Nucleus accumbens (tissue), 56 donors: Measurements from ENCODE around the gene ARMC8.
A peak's percentile ranks its signal among the peaks of the same experiment; 100 is the strongest.

Experiments
- DNase-seq, 56 donors: peaks; one replicate each; lab custom pipeline; 2025; lab: John Stamatoyannopoulos, UW

The ARMC8 gene

DNA sequence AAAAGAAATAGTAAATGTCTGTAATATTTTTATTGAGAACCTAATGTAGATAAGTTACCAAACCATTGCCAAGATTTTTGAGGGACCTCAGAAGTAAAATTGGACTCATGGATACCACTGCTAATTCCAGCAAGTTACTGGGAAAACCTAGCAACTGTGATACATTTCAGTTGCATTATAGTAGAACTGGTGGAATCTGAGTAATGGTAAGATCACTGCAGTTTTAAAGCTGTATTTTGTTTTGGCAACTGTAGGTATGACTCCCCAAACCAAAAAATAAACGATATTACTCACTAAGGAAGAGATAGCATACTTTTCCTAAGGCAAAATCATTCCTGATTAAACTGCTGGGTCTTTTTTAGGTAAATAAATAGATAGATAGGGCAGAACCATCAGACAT is 54.0 kb downstream of the ARMC8 start:
- DNase-seq = no peak

DNA sequence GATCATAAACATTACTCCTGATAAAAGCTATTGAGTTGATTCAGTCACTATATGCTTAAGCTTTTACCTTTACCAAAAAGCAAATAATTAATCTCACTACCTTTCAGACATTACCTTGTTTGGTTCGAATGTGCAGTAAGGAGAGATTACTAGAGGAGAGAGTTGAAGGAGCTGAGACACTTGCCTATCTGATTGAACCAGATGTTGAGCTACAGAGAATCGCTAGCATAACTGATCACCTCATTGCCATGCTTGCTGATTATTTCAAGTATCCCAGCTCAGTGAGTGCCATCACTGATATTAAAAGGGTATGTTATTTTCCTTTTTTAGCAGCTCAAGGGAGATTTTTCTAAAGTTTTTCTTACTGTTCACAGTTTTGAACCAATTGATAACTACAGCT is 54.6 kb downstream of the ARMC8 start:
- DNase-seq = no peak

DNA sequence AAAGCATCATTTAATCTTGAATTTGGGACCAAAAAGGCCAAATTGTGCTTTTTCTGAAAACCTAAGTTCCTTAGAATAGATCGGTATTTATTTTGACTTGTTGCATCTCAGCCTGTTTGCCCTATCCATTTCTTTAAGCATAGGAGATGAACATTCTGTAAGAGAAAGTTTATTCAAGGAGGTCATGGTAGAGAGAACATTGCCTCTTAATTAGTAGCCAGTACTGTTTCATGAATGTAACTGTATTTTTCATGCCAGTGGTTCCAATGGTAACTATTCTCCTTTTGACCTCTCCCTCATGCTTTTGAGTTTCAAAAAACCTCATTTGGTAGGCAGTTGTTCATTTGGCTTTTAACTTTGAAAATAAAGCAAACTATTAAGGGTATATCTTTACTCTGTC is 55.4 kb downstream of the ARMC8 start:
- no peak for DNase-seq

DNA sequence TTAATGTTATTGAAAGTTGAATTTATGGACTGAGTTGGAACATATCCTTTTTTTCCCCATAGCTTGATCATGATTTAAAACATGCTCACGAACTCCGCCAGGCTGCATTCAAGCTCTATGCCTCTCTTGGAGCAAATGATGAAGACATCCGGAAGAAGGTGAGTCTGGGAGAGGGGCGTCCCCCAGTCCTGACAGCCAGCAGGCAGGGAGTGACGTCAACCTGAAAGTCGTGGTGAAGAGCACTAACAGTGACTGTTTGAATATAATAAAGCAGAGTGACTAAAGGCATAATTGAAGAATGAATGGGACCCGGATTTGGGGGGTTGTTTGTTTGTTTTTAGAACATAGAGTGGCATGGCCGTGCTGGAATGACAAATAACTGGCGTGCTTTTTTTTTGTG is 57.9 kb downstream of the ARMC8 start:
- DNase-seq = no peak

DNA sequence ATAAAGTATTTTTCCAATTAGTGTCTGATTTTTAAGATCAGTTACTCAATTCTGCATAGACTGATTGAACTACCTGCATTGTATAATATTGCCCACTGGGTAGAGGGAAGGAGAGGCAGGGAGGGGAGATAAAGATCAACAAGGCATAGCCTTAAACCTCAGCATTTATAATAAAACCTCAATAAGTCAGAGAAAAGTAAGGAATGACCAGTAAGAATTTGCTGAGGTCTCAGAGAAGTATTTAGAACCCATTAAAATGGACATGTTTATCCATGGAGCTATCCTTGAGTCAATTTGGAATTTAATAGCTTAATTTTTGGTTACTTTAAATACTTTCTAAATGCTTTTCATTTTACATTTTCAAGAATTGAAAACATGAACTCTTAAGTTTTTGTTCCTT is 62.5 kb downstream of the ARMC8 start:
- no peak for DNase-seq

DNA sequence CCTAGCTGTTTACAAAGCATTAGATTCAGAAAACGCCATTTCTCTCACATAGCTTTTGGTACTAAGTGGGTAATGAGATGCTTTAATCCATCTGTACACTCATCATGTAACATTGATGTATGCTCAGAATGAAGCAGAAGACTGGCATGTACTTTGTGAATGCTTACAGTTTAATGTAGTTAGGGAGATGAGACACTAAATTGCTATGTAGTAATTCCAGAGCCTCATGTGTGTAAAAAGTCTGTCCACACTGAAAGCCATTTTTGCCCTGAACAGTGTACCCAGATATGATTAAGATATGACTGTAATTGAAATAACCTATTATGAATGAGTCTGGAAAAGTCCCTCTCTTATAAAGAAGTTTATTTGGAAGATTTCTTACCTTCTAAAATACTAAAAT is 66.5 kb downstream of the ARMC8 start:
- DNase-seq = no peak

DNA sequence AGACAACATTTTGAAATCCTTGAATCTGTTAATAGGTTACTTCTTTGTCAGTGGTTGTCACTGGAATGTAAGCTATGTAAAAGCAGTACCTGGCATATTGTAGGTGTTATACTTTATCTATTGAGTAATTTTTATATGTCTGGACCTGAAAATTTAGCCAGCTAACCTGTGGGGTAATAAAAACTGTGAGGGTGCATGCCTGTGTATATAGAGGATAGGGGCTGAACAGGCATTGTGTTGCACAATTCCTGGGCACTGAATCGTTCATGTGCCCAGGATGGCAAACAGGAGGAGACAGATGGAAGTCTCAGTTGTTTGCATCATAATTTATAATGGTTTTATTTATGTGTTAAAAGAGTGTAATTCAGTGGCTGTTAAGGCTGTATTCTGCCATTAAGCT is 67.1 kb downstream of the ARMC8 start:
- no peak for DNase-seq

DNA sequence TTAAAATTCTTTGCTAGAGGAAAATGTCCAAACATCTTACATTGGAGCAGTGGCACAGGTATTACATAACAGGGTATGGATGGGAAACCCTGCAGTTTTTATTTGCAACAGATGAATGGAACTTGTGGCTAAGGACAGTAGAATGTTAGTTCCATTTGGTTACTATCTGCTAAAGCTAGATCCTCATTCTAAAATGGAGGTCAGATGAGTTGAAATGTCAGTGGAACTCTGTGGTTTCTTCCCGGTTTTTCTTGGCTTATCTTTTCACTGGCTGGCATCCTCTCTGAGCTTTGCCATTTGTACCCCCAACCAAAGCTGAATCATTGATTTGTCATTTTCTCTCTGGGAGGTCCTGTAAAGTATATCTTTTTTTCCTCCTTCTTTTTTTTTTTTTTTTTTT is 68.9 kb downstream of the ARMC8 start:
- no peak for DNase-seq

DNA sequence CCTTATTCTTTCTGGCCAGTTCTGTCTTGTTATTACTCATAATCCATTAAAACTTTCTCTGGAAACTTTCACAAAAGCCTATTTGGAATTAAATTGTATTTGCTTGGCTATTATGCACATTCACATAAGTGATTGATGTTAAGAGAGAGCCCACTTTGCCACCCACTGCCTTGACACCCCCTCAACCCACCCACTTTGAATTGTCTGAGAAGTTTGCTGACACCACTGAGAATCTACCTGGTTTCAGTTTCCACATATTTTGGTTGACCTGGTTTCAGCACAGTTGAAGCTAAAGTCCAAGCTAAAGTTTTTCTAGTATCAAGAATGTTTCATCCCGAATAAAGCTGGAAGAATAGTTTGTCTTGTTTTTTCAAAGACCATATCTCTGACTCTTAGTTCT is 70.9 kb downstream of the ARMC8 start:
- DNase-seq = no peak

DNA sequence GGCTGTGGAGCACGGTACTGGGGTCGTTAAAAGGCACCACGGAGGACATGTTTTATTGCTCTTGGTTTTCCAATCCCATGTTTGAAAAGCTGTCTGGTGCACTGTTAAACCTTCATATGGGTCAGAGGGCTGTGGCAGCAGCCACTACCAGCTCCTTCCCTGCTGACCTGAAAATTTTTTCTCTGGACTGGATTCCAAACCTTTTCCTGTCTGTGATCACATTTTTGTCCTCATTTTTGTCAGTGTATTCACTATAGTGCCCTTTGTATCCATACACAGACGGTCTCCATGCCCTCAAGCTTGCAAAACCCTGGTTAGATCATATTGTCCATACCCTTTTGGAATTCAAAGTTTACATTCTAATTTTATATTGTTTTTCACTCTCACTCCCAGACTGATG is 72.0 kb downstream of the ARMC8 start:
- no peak for DNase-seq

DNA sequence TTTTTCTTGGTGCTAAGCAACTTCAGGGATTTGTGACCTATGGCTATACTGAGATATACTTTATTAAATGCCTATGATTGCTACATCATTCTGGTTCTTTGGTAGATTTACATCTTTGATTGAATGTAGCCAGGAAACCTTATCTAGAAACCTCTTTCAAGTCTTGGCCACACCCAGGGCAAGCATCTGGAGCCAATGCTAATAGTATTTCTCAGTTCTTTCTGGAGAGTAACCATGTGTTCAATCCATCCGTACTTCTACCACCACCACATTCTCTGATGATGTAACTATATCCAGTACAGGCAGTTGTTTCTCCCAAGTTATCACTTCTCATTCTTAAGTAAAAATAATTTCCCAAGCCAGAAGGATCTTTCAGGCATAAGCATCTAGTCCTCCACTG is 73.5 kb downstream of the ARMC8 start:
- no peak for DNase-seq

DNA sequence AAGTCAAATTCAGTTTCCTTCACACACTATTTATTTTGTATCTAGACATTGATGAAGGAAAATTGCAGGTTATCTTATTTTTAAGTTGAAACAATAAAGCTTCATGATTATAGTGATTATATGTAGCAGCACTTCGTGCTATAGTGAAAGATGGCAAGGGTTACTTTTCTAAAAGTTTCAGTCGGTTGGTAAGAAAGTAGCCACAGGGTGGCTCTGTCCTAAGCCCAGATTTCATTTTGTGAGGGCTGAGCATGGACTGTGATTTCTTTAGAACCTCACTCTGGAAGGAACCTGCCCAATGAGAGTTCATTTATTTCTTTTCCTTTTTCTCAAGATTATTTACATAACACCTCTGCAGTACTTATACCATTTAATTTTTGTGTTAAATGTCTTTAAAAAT is 76.0 kb downstream of the ARMC8 start:
- DNase-seq = peak in 1 of 56 donors; percentile 4

DNA sequence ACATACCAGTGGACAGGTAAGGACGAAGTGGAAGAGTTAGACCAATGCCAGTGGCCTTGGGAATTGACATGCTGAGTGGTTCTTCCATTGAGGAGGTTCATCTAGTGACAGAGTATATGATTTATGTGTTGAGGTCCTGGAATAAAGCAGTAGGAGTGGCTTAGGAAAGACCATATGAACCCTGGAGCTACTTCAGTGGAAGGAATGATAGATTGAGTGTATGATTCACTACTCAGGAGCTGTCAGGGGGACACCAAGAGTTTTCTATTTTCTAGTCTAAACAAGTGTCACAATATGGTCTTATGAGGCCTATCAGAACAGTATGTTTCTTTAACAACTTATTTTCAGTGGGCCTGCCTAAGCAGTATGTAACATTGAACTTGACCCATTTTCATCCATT is 78.6 kb downstream of the ARMC8 start:
- no peak for DNase-seq

DNA sequence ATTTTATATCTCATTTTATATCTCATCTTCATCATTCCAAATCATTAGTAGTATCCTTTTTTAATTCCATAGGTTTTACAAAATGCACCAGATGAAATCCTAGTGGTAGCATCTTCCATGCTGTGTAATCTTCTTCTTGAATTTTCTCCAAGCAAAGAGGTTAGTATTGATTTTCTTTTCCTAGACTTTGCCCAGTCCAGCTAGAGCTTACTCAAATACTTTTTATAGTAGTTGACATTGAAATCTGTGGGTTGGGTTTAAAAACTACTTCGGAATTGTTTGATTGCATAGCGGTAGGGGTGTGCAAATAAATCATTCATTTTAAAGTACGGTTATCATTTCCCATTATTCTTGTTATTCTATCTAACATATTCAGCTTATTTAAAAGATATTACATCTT is 80.0 kb downstream of the ARMC8 start:
- DNase-seq = no peak

DNA sequence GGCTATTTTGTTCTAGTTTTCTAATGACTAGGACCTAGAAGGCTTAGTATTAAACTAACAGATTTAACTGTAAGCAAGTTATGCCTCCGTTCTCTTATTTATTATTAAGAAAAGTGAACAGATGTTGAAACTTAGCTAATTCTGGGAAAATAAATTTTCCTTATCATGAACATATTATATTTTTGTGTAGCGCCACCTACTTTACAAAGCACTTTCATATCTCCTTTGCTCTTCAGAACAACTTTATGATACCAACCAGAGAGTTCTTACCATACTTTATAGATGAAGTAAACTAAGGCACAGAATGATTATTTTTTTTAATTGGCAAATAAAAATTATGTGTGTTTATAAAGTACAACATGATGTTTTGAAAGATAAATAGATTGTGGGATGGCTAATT is 83.1 kb downstream of the ARMC8 start:
- no peak for DNase-seq

DNA sequence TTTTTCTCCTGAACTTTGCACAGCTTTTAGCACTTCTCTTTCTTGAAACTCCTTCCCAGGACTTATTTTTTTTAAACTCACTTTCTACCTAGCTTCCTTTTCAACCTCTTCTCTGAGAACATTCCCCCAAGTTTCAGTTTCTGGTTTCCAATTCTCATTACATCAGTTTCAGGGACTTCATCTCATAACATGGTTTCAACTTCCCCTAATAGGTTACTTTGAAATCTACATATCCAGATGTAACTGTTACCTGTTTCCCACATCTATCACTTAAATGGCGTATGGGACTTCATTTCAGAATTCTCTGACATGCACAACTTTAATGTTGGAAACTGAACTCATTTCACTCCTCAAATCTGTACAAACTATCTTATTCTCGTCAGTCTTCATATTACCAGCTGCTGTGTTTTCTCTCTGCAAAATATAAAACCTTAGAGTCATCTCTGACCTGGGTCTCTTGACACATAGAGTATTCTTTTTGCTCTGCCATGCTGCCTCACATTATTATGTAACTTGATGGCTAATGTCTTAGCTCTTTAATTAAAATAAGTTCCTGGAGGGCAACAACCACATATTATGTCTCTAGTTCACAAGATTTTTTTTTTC is 84.2 kb downstream of the ARMC8 start:
- DNase-seq = no peak

DNA sequence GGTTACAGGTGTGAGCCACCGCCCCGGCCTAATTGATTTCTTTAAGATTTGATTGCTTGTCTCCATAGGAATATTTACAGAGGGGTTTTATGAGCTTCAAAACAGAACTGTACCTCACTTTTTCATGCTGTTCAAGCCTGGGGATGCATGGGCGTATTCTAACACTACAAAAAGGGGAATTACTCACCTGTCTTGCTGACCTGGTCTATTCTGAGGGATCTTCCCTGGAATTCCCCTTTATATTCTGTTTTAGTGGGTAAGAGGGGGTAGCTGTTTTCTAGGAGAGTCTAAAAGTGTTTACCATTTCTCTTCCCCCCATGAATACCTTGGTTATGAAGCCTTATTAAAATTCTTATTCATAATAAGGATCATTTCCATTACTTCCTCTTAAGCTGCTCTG is 94.5 kb downstream of the ARMC8 start:
- no peak for DNase-seq

DNA sequence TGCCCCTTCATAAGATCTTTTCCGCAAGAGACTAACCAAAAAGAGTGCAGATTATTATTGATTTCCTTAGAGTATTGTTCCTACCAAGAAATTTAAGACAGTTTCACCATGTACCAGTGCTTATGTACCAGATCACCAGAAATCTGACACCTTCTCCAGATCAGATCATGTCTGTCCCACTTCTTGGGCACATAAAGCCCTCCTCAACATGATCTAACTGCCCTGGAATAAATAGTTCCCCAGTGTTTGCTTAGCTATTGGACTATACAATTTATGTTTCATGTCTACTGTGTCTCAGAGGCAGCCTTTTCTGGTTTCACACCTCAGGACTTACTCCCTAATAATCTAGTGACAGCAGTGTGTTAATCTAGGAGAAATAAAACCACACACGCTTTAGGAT is 95.7 kb downstream of the ARMC8 start:
- no peak for DNase-seq

DNA sequence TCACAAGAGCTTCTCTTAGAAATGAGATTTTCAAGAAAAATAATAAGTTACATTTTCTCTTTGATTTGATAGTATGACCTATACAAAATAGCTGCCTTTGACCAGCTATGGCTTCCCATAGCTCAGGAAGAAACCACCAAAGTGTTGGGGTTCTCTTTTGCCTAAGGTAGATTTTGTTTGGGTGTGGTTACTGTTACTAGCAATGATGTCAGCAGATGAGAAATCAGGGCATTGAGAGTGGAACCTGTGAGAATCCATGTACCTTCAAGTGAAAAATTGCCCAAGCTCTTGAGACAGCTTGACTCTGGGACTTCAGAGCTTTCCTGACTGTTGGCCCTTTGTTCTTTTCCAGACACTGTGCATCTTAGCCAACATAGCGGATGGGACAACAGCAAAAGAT is 97.0 kb downstream of the ARMC8 start:
- DNase-seq = no peak

DNA sequence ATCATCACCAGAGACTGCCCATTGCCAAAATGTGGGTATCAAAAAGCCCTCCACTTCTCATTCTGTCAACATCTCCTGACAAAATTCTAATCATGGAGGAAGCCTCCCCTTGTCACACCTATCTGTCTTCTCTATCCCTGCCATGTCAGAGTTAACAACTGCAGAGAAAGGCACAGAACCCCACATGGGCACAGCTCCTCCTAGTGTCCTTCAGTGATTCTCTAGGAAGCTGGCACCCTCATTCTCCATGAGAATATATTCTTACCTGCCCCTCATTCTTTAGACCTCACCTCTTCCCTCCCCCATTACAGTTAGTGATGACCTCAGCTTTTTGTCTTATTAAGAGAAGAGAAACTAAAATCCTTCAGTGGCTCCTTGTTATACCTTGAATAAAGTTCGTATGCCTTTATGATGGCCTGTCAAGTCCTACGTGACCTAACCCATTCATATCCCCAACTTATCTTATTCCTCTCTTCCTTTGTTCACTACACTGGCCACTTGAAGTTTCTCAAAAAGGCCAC is 97.9 kb downstream of the ARMC8 start:
- DNase-seq = no peak

DNA sequence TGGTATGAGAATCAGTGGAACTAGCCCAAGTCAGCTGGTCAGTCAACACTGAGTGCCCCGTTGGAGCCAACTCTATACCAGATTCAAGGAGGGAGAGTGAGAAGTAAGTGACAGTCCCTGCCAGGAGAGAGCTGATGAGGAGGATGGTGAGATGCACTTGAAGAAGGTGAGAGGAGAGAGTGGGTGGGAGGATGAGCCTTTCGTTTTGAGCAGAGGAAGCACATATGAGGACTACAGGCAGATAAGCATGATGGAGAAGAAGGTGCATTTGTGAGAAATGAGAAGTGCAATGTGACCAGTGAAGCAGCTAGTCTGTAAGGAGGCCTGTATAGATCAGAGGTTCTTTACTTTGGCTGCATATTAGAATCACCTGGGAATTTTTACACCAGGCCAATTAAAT is 102.2 kb downstream of the ARMC8 start:
- DNase-seq = no peak

DNA sequence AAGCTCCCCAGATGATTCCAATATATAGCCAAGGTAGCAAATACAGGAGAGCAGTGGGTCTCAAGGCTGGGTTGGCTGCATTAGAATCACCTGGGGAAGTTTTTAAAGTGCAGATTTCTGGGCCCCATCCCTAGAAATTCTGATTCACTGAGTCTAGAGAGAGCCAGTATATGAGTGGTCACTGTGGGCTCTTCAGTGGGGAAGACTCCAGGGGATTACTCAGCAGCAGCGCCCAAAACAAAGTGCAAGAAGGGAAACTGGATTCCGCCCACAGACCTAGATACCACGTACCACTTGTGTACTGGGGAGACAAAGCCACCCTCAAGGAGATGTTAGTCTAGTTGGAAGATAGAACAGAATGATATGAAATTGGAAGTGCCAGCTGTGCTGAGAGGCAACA is 102.6 kb downstream of the ARMC8 start:
- no peak for DNase-seq

DNA sequence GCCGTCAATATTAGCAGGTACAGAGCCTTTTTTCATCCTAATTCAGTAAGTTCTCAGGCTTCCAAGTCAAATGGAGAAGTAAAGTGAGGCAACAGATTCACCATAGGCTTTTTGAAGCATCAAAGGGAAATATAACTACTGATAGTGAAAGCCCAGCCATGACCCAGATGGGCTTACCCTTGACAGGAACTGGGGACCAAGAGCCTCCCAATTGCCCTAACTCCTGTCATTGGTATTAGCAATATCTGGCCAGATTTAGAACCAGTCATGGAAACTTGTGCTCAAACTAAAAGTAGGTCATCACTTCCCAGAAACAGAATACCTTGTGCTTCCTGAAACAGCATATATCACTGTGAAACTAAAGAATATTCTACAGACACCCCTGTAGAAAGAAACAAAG is 109.5 kb downstream of the ARMC8 start:
- DNase-seq = no peak
